Chondrocyte (in vitro differentiated cells): Measurements from ENCODE around the gene BARX2. TPM values are rescaled to one million over a fixed set of nuclear protein-coding genes. Genes with fewer than 3 reads are reported as not detected.

ENCODE experiments used
- DNase-seq: peaks from one replicate; pipeline ENCODE4 v3.0.0; 2021; ENCODE audit warnings: mixed read lengths, low spot score
- H3K27ac Mint-ChIP-seq: one replicate; pipeline ENCODE4 v1.8.0; 2021; ENCODE audit warnings: mild to moderate bottlenecking, moderate library complexity, mixed read lengths; ENCODE audit not compliant: unreplicated experiment
- H3K27me3 Mint-ChIP-seq: 2 replicates; pipeline ENCODE4 v1.8.0; 2021; ENCODE audit warnings: low read depth, mixed read lengths
- H3K36me3 Mint-ChIP-seq: 2 replicates; pipeline ENCODE4 v1.8.0; 2021; ENCODE audit warnings: low read depth, mixed read lengths
- H3K4me1 Mint-ChIP-seq: 2 replicates; pipeline ENCODE4 v1.8.0; 2021; ENCODE audit warnings: low read depth, mild to moderate bottlenecking, mixed read lengths
- H3K4me3 Mint-ChIP-seq: one replicate; pipeline ENCODE4 v1.8.0; 2021; ENCODE audit warnings: mild to moderate bottlenecking, moderate library complexity, mixed read lengths; ENCODE audit not compliant: unreplicated experiment
- H3K9me3 Mint-ChIP-seq: 2 replicates; pipeline ENCODE4 v1.8.0; 2021; ENCODE audit warnings: low read depth, mixed read lengths
- CTCF ChIP-seq: fragments of 200-600 bp; sonication (generic); IDR thresholded peaks from 2 replicates; pipeline ENCODE4 v1.5.0; 2021; ENCODE audit warnings: antibody characterized with exemption, mild to moderate bottlenecking, moderate library complexity
- total RNA-seq: library from RNA; stranded (reverse); gene quantifications from 3 replicates; pipeline ENCODE4 v1.2.1, GENCODE V29; 2021

Gene BARX2
- total RNA-seq, 1 donor from 2014 or later, result not detected

- DNase-seq, result no peak
- no peak for TF ChIP-seq CTCF
- no peaks in the 10 kb centered on the region for H3K4me1 Mint-ChIP-seq
- H3K27me3 Mint-ChIP-seq, result peaks cover 18% of the 10 kb centered on the region
- no peaks in the 10 kb centered on the region for H3K36me3 Mint-ChIP-seq
- no peak overlapping the region for H3K4me3 Mint-ChIP-seq
- H3K27ac Mint-ChIP-seq, result no peak overlapping the region
- peaks cover 12% of the 10 kb centered on the region for H3K9me3 Mint-ChIP-seq
Measured at GRCh38 chr11:129427376-129427775, 51.7 kb downstream of the BARX2 start.

- peaks cover 18% of the 10 kb centered on the region for H3K27me3 Mint-ChIP-seq
- H3K4me3 Mint-ChIP-seq, result no peak overlapping the region
- no peaks in the 10 kb centered on the region for H3K4me1 Mint-ChIP-seq
- no peak overlapping the region for H3K27ac Mint-ChIP-seq
- peaks cover 14% of the 10 kb centered on the region for H3K9me3 Mint-ChIP-seq
- H3K36me3 Mint-ChIP-seq, result no peaks in the 10 kb centered on the region
- DNase-seq, result no peak
- TF ChIP-seq CTCF, result no peak
Measured at GRCh38 chr11:129427816-129428406, 52.3 kb downstream of the BARX2 start.

- no peaks in the 10 kb centered on the region for H3K4me1 Mint-ChIP-seq
- no peak for DNase-seq
- H3K27ac Mint-ChIP-seq, result no peak overlapping the region
- peaks cover 18% of the 10 kb centered on the region for H3K27me3 Mint-ChIP-seq
- H3K9me3 Mint-ChIP-seq, result peaks cover 18% of the 10 kb centered on the region
- TF ChIP-seq CTCF, result no peak
- no peaks in the 10 kb centered on the region for H3K36me3 Mint-ChIP-seq
- no peak overlapping the region for H3K4me3 Mint-ChIP-seq
Measured at GRCh38 chr11:129428557-129428956, 52.9 kb downstream of the BARX2 start.

GRCh38 chr11:129434641-129435498, 59.2 kb downstream of the BARX2 start:
- no peaks in the 10 kb centered on the region for H3K36me3 Mint-ChIP-seq
- H3K27me3 Mint-ChIP-seq, result no peaks in the 10 kb centered on the region
- H3K4me1 Mint-ChIP-seq, result no peaks in the 10 kb centered on the region
- no peak overlapping the region for H3K4me3 Mint-ChIP-seq
- no peak for TF ChIP-seq CTCF
- no peak overlapping the region for H3K27ac Mint-ChIP-seq
- H3K9me3 Mint-ChIP-seq, result peaks cover 18% of the 10 kb centered on the region
- DNase-seq, result no peak

- DNase-seq, result no peak
- no peak overlapping the region for H3K27ac Mint-ChIP-seq
- peaks cover 15% of the 10 kb centered on the region for H3K9me3 Mint-ChIP-seq
- H3K36me3 Mint-ChIP-seq, result no peaks in the 10 kb centered on the region
- TF ChIP-seq CTCF, result no peak
- H3K4me3 Mint-ChIP-seq, result no peak overlapping the region
- peaks cover 3% of the 10 kb centered on the region for H3K4me1 Mint-ChIP-seq
- H3K27me3 Mint-ChIP-seq, result no peaks in the 10 kb centered on the region
Measured at GRCh38 chr11:129435499-129436245, 60.0 kb downstream of the BARX2 start.
